Tracheal epithelial cell (primary cell): ENCODE measurements around the gene SEMA4B. TPM values are rescaled to one million over a fixed set of nuclear protein-coding genes. Genes with fewer than 3 reads are reported as not detected.

Experiments used
- total RNA-seq: library from RNA; depleted of rRNA; stranded (reverse); fragments of >200 nt; gene quantifications from 2 replicates; pipeline ENCODE4 v1.2.1, GENCODE V29; 2014

SEMA4B gene, protein sequence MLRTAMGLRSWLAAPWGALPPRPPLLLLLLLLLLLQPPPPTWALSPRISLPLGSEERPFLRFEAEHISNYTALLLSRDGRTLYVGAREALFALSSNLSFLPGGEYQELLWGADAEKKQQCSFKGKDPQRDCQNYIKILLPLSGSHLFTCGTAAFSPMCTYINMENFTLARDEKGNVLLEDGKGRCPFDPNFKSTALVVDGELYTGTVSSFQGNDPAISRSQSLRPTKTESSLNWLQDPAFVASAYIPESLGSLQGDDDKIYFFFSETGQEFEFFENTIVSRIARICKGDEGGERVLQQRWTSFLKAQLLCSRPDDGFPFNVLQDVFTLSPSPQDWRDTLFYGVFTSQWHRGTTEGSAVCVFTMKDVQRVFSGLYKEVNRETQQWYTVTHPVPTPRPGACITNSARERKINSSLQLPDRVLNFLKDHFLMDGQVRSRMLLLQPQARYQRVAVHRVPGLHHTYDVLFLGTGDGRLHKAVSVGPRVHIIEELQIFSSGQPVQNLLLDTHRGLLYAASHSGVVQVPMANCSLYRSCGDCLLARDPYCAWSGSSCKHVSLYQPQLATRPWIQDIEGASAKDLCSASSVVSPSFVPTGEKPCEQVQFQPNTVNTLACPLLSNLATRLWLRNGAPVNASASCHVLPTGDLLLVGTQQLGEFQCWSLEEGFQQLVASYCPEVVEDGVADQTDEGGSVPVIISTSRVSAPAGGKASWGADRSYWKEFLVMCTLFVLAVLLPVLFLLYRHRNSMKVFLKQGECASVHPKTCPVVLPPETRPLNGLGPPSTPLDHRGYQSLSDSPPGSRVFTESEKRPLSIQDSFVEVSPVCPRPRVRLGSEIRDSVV
- total RNA-seq = 138 and 191 TPM in 2 replicates

DNA sequence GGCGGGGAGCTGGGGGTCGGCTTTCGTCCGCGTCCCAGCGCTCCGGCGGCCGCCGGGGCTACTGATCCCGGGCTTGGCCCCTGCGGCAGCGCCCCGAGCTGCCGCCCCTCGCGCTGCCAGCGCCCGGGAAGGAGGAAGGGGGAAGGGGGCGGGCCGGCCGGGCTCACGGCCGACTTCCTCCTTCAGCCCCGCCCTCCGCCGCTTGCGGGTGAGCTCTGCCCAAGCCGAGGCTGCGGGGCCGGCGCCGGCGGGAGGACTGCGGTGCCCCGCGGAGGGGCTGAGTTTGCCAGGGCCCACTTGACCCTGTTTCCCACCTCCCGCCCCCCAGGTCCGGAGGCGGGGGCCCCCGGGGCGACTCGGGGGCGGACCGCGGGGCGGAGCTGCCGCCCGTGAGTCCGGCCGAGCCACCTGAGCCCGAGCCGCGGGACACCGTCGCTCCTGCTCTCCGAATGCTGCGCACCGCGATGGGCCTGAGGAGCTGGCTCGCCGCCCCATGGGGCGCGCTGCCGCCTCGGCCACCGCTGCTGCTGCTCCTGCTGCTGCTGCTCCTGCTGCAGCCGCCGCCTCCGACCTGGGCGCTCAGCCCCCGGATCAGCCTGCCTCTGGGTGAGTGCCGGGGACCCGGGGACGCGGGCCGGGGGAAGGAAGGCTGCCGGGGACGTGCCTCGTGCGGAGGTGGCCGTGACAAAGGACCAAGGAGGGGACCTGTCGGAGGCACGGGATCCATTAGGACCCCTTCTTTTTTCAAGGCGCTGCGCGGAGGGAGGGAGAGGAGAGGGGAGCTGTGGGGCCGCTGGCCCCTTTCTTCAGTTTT is at the start of gene SEMA4B:
SEMA4B (plus strand) TSS at position 201 of the 814 bp plus-strand sequence; CDS start at position 450, 249 bp downstream.

DNA sequence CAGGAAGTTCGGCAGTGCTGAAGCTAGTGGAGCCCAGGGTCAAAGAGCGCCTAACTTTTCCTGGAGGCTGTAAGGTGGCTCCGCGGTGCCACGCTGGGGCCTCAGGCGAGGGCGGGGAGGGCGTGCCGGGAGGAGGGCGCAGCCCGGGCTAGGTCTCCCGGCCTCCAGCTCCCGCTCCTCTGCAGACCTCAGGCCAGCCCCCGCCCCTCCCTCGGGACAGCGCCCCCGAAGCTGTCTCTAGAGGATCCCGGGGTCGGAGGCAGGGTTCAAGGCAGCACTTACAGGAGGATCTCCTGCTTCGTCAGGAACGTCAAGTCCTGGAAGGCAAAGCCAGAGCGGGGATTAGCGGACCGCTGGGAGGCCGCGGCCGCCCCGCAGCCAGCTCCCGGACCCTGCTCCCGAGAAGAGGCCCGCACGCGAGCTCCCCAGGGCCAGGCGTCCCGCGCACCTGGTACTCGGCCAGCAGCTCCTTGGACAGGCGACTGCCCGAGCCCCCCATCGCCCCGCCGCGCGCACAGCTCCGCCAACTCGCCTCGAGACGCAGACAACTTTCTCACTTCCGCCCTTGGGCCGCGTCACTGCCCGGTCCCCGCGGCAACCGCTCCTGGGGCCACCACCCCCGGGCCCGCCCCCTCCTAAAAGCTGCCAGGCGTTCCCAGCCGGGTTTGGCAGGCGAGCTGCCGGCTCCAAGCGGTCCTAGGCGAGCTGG is 32.4 kb downstream of the SEMA4B start, which contains the start of gene CIB1:
CIB1 (minus strand) TSS at position 555 of the 709 bp plus-strand sequence; CDS start at position 499, 56 bp downstream.

DNA sequence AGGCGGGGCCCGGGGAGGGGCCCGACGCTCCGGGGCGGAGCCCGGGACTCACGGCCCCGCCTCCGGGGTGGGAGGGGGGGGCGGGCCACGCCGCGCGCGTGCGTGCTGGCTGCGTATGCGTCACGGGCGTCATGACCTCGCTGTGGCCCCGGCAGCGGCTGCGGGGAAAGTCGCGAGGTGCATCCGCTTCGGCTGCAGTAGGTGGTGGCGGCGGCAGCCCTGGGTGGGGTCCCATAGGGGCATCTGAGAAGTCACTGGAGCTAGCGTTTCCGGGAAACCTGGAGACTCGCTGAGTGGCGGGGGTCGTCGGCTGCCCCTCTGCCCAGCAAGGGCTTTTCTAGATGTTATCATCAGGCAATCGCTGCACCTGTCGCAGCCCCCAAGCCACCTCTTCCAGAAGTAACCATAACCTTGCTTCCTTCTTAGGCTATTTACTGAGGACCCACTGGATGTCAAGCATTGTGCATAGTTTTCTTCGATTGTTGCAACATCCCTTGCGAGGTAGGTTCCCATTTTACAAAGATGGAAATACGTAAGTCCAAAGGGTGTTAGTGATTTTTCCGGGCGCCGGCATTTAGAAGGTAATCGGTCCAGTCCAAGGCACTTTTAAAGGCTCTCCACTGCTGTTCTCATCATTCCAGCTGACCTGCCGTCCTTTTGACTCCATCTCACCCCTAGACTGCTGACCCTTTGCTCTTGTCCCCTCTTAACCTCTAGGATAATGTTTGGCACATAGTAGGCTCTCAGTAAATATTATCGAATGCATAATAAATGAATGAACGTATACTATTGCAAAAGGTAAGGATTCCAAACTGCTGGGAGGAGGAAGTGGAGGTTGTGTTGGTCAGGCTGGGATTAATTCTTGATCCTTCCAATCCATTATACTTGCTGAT is 33.2 kb downstream of the SEMA4B start, which contains the start of gene GDPGP1:
GDPGP1 (plus strand) TSS at position 114 of the 893 bp plus-strand sequence. CDS start 6,700 bp downstream, outside the sequence.

DNA sequence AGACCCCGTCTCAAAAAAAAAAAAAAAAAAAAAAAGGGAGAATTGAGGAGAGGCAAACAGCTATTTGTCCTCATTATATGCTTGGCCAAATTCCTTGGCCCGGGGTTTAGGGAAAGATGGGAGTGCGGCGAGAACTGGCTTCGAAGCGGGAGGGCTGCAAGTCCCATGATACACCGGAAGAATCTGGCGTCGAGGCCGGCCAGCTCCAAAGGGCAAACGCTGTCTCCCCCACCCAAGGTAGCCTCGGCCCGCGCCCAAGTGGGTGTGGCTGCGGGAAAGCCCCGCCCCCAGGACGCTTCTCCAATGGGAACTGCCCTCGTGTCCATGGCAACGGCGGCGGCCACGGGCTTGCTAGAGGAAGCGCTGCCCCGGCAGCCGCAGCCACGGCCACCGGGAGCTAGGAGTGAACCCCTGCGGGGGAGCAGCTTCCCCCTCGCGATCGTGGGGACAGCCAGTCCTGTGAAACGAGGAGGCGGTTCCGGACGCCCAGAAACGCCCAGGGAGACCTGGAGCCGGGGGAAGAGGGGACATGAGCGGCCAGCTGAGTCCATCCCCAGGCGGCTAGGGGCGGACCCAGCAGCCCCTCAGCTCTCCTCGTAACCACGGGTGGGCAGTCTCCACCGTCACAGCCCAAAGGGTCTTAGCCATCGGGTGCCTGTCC is 48.2 kb downstream of the SEMA4B start, which contains the start of gene TTLL13:
TTLL13 (plus strand) TSS at position 354 of the 661 bp plus-strand sequence. CDS start 1,075 bp downstream, outside the sequence.

DNA sequence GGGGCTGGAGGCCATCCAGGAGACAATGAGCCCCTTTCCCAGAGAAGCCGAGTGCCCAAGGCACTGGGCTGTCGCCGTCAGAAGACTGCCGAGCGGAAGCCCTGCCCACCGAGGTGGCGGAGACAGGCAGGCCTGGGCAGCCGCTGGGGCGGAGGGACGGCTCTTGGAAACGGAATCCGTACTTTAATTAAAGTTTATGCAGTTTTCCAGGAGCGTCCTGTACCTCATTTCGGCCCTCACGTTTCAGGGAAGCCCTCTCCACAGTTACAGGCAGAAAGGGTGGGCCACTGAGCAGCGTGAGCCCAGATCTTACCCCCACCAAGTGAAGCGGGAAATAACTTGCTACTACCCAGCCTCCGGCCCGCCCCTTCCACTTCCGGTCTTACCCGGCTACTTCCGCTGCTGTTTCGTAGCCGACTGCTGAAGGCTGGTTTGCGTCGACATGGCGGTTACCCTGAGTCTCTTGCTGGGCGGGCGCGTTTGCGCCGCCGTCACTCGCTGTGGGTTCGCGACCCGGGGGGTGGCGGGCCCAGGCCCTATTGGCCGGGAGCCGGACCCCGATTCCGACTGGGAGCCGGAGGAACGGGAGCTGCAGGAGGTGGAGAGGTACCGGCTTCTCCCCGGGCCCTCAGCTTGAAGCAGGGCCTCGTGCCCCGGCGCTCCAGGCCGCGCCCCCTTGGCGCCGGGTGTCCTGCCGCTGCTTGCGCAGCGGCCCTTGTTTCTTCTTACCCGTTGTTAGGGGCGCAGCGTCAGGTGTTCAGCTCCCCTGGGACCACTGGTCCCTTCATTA is 64.3 kb downstream of the SEMA4B start, which contains the start of gene NGRN:
NGRN (plus strand) TSS at position 402 of the 790 bp plus-strand sequence; CDS start at position 443, 41 bp downstream.

Other genes starting within 250 kb of the SEMA4B start
- 9.8 and 22.9 TPM in 2 replicates for gene ZNF710, start 200.0 kb upstream of the SEMA4B start, total RNA-seq
- gene IDH2, start 98.9 kb upstream of the SEMA4B start, total RNA-seq = 46.0 and 76.6 TPM in 2 replicates
- 32.6 and 40.0 TPM in 2 replicates for gene CIB1, start 32.6 kb downstream of the SEMA4B start, total RNA-seq
- 1.1 and 5.1 TPM in 2 replicates for gene GDPGP1, start 32.9 kb downstream of the SEMA4B start, total RNA-seq
- not detected in 2 replicates for gene TTLL13, start 48.2 kb downstream of the SEMA4B start, total RNA-seq
- gene NGRN, start 64.3 kb downstream of the SEMA4B start, total RNA-seq = 95.4 and 121 TPM in 2 replicates
- 3.4 and 3.6 TPM in 2 replicates for gene ZNF774, start 151.0 kb downstream of the SEMA4B start, total RNA-seq
- gene IQGAP1, start 186.9 kb downstream of the SEMA4B start, total RNA-seq = 205 and 209 TPM in 2 replicates